ENCODE data around the gene ARHGAP18. TPM values are rescaled to one million over a fixed set of nuclear protein-coding genes. Genes with fewer than 3 reads are reported as not detected.

The ARHGAP18 gene
- total RNA-seq, 1 experiment from 2014 or later = 2.4 TPM

- H3K79me2 ChIP-seq (ENCODE audit: insufficient read depth, low read length) = no peaks in the 10 kb centered on the region
- H3T11ph ChIP-seq (ENCODE audit: low read length) = no peak overlapping the region
- H3K27ac ChIP-seq (ENCODE audit: insufficient read length, low read depth, low read length) = no peak overlapping the region
- H2BK5ac ChIP-seq (ENCODE audit: insufficient read length, low read length) = no peak overlapping the region
- no peak overlapping the region for H4K8ac ChIP-seq (replicated peaks; ENCODE audit: insufficient read length, low read depth, low read length)
- H3K56ac ChIP-seq (ENCODE audit: insufficient read length, low read depth, low read length) = no peak overlapping the region
- H4K91ac ChIP-seq (ENCODE audit: insufficient read length, low read depth, low read length) = no peak overlapping the region
- Mint-ChIP-seq H3K27me3 (ENCODE audit: low read depth) (no peaks in the 10 kb centered on the region), H3K9me3 (no peaks in the 10 kb centered on the region), H3K27ac (no peak overlapping the region), H3K4me1 (peaks cover 14% of the 10 kb centered on the region in 2 experiments), H3K36me3 (ENCODE audit: insufficient read depth in 1 of 3, low read depth in 3 of 3) (no peaks in the 10 kb centered on the region), H3K4me3 (no peak overlapping the region)
- no peak overlapping the region for H3K9ac ChIP-seq (ENCODE audit: extremely low read depth, insufficient read length, low read length)
- no peak overlapping the region for H3K23ac ChIP-seq (ENCODE audit: insufficient read length, low read depth, low read length)
- no peak overlapping the region for H2BK15ac ChIP-seq (ENCODE audit: low read depth, low read length)
- H3K23me2 ChIP-seq (ENCODE audit: insufficient read length, low read depth, low read length, poor library complexity, severe bottlenecking) = no peaks in the 10 kb centered on the region
- H3K4ac ChIP-seq (ENCODE audit: low read depth, low read length) = no peak overlapping the region
- H3K79me1 ChIP-seq (ENCODE audit: insufficient read depth, low read depth, low read length, poor library complexity, severe bottlenecking) = no peaks in the 10 kb centered on the region
- no CpG with 5 or more reads among the region's 3 CpGs for WGBS (ENCODE audit: extremely low coverage, insufficient read length, low lambda C conversion rate)
- H2BK20ac ChIP-seq (ENCODE audit: low read depth, low read length, poor library complexity, severe bottlenecking) = no peak overlapping the region
- H2BK12ac ChIP-seq (ENCODE audit: insufficient read length, low read depth, low read length) = no peak overlapping the region
- no peaks in the 10 kb centered on the region for H4K20me1 ChIP-seq (ENCODE audit: control insufficient read depth, insufficient read depth, insufficient read length)
- H2AK5ac ChIP-seq (ENCODE audit: insufficient read length, low read length) = no peak overlapping the region
- TF ChIP-seq, protein P1, sequence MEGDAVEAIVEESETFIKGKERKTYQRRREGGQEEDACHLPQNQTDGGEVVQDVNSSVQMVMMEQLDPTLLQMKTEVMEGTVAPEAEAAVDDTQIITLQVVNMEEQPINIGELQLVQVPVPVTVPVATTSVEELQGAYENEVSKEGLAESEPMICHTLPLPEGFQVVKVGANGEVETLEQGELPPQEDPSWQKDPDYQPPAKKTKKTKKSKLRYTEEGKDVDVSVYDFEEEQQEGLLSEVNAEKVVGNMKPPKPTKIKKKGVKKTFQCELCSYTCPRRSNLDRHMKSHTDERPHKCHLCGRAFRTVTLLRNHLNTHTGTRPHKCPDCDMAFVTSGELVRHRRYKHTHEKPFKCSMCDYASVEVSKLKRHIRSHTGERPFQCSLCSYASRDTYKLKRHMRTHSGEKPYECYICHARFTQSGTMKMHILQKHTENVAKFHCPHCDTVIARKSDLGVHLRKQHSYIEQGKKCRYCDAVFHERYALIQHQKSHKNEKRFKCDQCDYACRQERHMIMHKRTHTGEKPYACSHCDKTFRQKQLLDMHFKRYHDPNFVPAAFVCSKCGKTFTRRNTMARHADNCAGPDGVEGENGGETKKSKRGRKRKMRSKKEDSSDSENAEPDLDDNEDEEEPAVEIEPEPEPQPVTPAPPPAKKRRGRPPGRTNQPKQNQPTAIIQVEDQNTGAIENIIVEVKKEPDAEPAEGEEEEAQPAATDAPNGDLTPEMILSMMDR (conservative IDR thresholded peaks at IDR 0.05) = no peak
- H3K14ac ChIP-seq (ENCODE audit: insufficient read depth, low read length) = no peak overlapping the region
- DNase-seq = no peak
- no peak overlapping the region for H4K5ac ChIP-seq (ENCODE audit: insufficient read length, low read depth, low read length)
- no peak overlapping the region for H3K4me2 ChIP-seq (ENCODE audit: insufficient read depth, insufficient read length, low read length)
- H3K4me1 ChIP-seq (ENCODE audit: insufficient read depth, low read length) = peaks cover 2% of the 10 kb centered on the region; the same call in 1 of the 2 replicates
- H2AFZ ChIP-seq (ENCODE audit: low read length) = no peak overlapping the region
- H3K9me3 ChIP-seq (ENCODE audit: control insufficient read depth, low read depth, low read length) = no peaks in the 10 kb centered on the region
- H3K27me3 ChIP-seq (ENCODE audit: insufficient read depth, low read length) = no peaks in the 10 kb centered on the region
- H2BK120ac ChIP-seq (ENCODE audit: low read depth, low read length, poor library complexity, severe bottlenecking) = no peak overlapping the region
- H3K18ac ChIP-seq (ENCODE audit: insufficient read length, low read depth, low read length) = no peak overlapping the region
Measured at GRCh38 chr6:129663531-129663930, 46.4 kb downstream of the ARHGAP18 start.
